GM12875 (cell line): Measurements from ENCODE around the gene SENP1.
"Not testable (repeated sequence)": the region's sequence is repeated elsewhere in the genome, so short reads cannot be mapped to it uniquely, and the experiment has no call there.

Experiments
- H3K4me3 ChIP-seq: one replicate; pipeline ENCODE4 v1.5.1; 2011; ENCODE audit warnings: low read depth, low read length, control low read depth
- TF ChIP-seq, protein P1 (sequence below): IDR thresholded peaks from 2 replicates; pipeline ENCODE4 v1.5.1; 2011; ENCODE audit warnings: low read depth, mild to moderate bottlenecking, control low read depth, inconsistent platforms, low read length, moderate library complexity, borderline replicate concordance; ENCODE audit not compliant: insufficient read depth

Gene SENP1

DNA sequence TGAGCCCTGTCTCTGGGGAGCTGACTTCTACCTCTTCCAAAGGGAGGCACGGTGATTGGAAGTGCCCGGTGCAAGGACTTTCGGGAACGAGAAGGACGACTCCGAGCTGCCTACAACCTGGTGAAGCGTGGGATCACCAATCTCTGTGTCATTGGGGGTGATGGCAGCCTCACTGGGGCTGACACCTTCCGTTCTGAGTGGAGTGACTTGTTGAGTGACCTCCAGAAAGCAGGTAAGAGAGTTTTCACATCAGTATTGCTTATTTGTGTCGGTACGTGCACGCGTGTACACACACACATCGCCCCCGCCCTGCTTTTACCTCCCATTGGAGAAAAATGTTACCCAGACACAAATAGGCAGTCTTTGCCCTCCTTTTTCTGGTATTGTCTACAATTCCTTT, 26.9 kb upstream of the SENP1 start:
- H3K4me3 ChIP-seq: no peak overlapping the region
- TF ChIP-seq, protein P1, sequence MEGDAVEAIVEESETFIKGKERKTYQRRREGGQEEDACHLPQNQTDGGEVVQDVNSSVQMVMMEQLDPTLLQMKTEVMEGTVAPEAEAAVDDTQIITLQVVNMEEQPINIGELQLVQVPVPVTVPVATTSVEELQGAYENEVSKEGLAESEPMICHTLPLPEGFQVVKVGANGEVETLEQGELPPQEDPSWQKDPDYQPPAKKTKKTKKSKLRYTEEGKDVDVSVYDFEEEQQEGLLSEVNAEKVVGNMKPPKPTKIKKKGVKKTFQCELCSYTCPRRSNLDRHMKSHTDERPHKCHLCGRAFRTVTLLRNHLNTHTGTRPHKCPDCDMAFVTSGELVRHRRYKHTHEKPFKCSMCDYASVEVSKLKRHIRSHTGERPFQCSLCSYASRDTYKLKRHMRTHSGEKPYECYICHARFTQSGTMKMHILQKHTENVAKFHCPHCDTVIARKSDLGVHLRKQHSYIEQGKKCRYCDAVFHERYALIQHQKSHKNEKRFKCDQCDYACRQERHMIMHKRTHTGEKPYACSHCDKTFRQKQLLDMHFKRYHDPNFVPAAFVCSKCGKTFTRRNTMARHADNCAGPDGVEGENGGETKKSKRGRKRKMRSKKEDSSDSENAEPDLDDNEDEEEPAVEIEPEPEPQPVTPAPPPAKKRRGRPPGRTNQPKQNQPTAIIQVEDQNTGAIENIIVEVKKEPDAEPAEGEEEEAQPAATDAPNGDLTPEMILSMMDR: no peak

DNA sequence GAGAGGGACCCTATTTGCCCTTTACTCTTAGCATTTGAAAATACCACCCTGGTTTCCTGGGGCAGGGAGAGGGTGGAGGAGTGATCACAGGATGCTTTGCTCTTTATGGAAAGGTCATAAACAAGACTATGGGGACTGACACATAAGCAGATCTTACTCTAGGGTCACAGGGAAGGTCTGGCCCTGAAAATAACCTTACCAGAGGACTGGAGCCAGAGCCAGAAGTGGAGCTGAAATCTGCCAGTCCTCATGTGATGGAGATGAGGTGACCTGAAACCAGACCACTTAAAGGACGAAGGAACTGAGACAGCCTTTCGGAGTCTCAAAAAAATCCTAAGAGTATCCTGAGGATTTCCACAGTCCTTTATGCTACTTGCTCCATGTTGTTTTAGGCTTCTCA, 25.6 kb upstream of the SENP1 start:
- TF ChIP-seq, protein P1: no peak
- no peak overlapping the region for H3K4me3 ChIP-seq

DNA sequence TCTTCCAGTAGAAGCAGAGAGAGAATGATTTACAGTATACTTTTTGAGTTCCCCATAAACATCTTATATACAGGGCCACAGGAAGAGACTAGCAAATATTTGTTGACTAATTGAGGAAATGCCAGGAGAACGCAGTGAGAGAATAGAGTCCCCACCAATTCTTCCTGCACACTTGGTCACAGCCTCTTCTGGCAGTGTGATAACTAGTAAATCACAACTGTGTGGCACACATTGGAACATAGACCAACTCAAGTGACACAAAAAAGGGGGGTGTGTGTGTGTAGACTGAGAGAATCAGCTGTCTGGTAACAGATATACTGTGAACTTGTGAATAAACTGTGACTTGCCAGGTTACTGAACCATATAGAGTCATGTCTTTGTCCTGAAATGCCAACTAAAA, 23.5 kb upstream of the SENP1 start:
- TF ChIP-seq, protein P1: no peak
- no peak overlapping the region for H3K4me3 ChIP-seq

DNA sequence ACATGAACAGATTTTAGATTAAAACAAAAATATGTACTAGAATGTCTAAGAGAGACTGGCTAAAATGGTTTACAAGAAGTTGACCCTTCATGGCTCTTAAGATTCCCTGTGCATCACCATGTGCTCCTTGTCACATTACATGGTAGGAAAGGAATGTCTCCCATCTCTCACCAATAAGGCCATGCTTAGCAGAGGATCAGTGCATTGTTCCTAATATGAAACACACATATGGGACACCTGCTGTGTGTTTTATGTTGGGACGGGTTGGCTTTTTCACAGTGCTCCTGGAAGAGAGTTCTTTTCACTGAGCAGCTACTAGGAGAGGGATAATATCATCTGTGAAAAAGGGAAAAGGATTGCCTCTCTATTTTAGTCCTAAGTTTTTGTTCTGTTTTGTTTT, 22.9 kb upstream of the SENP1 start:
- TF ChIP-seq, protein P1: no peak
- H3K4me3 ChIP-seq: no peak overlapping the region

DNA sequence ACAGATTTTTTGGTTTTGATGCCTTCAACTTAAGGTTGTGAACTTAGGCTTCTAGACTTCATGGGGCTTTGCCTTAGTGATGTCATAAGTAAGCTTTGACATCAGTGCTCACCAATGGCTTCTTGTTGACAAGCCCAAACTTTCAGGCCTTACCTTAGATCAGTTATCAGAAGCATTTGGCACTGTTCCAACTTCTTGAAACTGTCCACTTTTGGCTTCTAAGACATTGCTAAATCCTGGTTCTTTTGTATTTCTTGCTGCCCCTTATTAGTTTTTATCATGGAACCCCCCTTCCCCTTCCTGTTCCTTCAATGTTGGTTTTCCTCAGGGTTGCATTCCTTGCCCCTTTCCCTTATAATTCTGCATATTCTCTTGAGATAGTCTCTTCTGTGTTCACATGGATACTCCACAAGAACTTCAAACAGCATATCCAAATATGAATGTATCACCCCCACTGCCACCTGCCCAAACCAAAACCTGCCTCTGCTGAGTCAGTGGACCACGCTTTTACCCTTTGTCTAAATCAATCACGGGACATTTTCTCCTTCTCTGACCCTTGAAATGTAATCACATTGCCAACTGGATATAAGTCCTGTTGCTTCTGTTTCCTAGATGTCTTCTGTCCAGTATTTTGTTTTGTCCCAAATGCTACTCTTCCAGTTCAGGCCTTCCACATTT, 21.2 kb upstream of the SENP1 start:
- H3K4me3 ChIP-seq: no peak overlapping the region
- TF ChIP-seq, protein P1: no peak

DNA sequence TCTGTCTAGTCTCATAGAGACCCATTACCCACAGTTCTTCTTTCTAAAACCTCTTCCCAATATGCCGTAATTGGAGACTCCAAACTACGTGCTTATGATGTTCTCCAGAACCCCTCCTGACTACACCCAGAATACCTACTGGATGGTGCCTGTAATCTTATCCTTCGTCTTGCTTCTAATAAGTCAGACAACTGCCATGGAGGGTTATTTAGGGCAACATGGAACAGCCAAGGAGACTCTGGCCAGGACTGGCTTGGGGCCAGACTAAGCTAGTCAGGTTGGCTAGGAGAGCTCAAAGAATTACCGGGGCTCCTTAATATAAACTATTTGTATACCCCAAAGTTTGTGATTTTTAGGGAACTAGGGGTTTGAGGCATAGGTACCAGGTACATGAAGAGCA, 20.1 kb upstream of the SENP1 start:
- TF ChIP-seq, protein P1: no peak
- H3K4me3 ChIP-seq: no peak overlapping the region

DNA sequence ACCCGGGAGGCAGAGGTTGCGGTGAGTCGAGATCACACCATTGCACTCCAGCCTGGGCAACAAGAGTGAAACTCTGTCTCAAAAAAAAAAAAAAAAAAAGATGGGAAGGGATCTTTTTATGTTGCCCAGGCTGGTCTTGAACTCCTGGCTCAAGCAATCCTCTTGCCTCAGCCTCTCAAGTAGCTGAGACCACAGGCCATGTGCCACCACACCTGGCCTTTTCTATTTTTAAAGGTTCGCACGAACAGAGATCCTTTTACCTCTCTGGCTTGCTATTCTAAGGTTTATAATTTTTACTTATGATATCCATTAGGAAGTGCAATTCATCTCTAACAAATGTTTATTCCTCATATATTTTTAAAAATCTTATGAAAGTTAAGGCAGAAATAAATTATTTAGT, 19.7 kb upstream of the SENP1 start:
- not testable (repeated sequence) for H3K4me3 ChIP-seq
